Measurements from ENCODE around the gene ENO3.
A peak's percentile ranks its signal among the peaks of the same experiment; 100 is the strongest.

Gene ENO3

DNA sequence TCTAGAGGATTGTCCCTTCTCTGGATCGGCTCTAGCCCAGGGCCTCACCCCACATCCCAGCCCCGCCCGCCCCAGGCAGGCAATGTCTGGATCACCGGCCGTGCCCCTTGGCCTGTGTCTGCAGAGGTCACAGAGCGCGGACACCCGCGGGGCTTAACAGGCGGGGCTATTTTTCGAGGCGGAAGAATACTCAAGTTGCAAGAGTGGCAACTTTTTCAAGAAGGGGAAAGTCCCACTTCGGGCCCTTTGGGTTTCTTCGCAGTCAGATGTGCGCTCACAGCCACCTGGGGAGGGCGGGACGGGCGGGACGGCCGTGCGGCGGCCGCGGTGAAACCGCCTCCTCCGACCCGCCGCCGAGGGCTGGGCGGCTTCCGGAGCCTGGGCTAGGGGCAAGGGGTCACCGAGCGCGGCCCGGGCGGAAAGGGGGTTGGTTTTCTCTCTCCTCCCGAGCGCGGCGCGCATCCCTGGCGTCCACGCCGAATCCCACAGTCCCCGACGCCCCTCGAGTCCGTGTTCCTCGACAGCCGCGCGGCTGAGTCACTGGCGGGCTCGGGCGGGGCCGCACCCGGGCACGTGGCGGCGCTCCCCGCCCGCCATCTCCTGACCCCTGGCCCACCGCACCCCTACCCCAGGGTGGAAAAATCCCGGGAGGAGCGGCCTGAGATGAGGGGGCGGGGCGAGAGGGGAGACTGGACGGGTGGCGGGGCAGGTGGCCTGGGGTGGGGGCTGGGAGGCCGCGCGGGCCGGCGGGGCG is 1.4 kb upstream of the ENO3 start:
- H3K4me3 ChIP-seq (ENCODE audit: low read depth, low read length), result peak overlapping the region; percentile 97
- no peak for DNase-seq (ENCODE audit: low read depth)
- TF ChIP-seq, protein P1, sequence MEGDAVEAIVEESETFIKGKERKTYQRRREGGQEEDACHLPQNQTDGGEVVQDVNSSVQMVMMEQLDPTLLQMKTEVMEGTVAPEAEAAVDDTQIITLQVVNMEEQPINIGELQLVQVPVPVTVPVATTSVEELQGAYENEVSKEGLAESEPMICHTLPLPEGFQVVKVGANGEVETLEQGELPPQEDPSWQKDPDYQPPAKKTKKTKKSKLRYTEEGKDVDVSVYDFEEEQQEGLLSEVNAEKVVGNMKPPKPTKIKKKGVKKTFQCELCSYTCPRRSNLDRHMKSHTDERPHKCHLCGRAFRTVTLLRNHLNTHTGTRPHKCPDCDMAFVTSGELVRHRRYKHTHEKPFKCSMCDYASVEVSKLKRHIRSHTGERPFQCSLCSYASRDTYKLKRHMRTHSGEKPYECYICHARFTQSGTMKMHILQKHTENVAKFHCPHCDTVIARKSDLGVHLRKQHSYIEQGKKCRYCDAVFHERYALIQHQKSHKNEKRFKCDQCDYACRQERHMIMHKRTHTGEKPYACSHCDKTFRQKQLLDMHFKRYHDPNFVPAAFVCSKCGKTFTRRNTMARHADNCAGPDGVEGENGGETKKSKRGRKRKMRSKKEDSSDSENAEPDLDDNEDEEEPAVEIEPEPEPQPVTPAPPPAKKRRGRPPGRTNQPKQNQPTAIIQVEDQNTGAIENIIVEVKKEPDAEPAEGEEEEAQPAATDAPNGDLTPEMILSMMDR (IDR thresholded peaks at IDR 0.05; ENCODE audit: low read depth, low read length, missing control alignments), result no peak
- in situ Hi-C loops (cut with HindIII; ENCODE audit: low sequenced_read_pairs), result no loop called here

- in situ Hi-C loops (cut with HindIII; ENCODE audit: low sequenced_read_pairs), result no loop called here
- TF ChIP-seq, protein P1 (IDR thresholded peaks at IDR 0.05; ENCODE audit: low read depth, low read length, missing control alignments), result no peak
Measured at GRCh38 chr17:4950075-4950745, 709 bp upstream of the ENO3 start.

GRCh38 chr17:4951486-4951885 is 567 bp downstream of the ENO3 start:
- TF ChIP-seq, protein P1 (IDR thresholded peaks at IDR 0.05; ENCODE audit: low read depth, low read length, missing control alignments), result no peak
- in situ Hi-C loops (cut with HindIII; ENCODE audit: low sequenced_read_pairs), result no loop called here

More at GRCh38 chr17:4950075-4950745, 709 bp upstream of the ENO3 start:
- peak overlapping the region; percentile 20 for H3K4me3 ChIP-seq (ENCODE audit: low read depth, low read length)
- no peak for DNase-seq (ENCODE audit: low read depth)

DNA sequence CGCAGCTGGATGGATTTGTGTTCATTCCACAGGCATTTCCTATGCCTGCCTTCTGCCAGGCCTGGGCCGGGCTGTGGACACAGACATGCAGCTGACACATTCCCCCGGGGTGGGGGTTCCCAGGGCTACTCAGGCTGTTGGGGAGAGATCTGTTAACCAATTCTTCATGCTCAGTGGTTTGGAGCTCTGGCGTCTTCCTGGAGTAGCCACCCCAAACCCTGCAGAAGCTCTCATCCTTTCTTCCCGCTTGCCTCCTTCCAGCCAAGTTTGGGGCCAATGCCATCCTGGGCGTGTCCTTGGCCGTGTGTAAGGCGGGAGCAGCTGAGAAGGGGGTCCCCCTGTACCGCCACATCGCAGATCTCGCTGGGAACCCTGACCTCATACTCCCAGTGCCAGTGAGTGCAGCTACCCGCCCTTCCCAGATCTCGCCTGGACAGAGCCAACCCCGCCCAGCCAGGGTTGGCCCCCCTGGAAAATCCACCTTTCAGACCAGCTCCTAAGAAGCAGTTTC is 2.6 kb downstream of the ENO3 start:
- TF ChIP-seq, protein P1 (IDR thresholded peaks at IDR 0.05; ENCODE audit: low read depth, low read length, missing control alignments), result no peak
- H3K4me3 ChIP-seq (ENCODE audit: low read depth, low read length), result no peak overlapping the region
- in situ Hi-C loops (cut with HindIII; ENCODE audit: low sequenced_read_pairs), result no loop called here
- DNase-seq (ENCODE audit: low read depth), result peak; percentile 54

More at GRCh38 chr17:4951486-4951885, 567 bp downstream of the ENO3 start:
- no peak for DNase-seq (ENCODE audit: low read depth)
- no peak overlapping the region for H3K4me3 ChIP-seq (ENCODE audit: low read depth, low read length)

DNA sequence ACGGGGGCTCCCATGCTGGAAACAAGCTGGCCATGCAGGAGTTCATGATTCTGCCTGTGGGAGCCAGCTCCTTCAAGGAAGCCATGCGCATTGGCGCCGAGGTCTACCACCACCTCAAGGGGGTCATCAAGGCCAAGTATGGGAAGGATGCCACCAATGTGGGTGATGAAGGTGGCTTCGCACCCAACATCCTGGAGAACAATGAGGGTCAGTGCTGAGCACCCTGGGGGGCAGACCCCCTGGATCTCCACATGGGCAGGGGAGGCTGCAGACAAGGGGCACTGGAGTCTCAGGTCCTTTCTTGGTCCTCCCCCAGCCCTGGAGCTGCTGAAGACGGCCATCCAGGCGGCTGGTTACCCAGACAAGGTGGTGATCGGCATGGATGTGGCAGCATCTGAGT is 4.2 kb downstream of the ENO3 start:
- in situ Hi-C loops (cut with HindIII; ENCODE audit: low sequenced_read_pairs), result no loop called here
- DNase-seq (ENCODE audit: low read depth), result no peak
- TF ChIP-seq, protein P1 (IDR thresholded peaks at IDR 0.05; ENCODE audit: low read depth, low read length, missing control alignments), result no peak
- no peak overlapping the region for H3K4me3 ChIP-seq (ENCODE audit: low read depth, low read length)

- in situ Hi-C loops (cut with HindIII; ENCODE audit: low sequenced_read_pairs), result no loop called here
- no peak for DNase-seq (ENCODE audit: low read depth)
- TF ChIP-seq, protein P1 (IDR thresholded peaks at IDR 0.05; ENCODE audit: low read depth, low read length, missing control alignments), result peak; percentile 6
- no peak overlapping the region for H3K4me3 ChIP-seq (ENCODE audit: low read depth, low read length)
Measured at GRCh38 chr17:4956493-4957061, 5.7 kb downstream of the ENO3 start.
